ENCODE data around the gene PRDM16. TPM values are rescaled to one million over a fixed set of nuclear protein-coding genes. Genes with fewer than 3 reads are reported as not detected.

PRDM16 gene
- total and polyA plus RNA-seq, 2 of the 8 experiments (the other 6 are each of a cell fraction or from before 2014, with no cell fraction given): 0.39 to 0.43 TPM

GRCh38 chr1:3122311-3122710 is 53.3 kb downstream of the PRDM16 start (continued):
- no peak for TF ChIP-seq CTBP2 (IDR thresholded peaks at IDR 0.05; ENCODE audit: borderline replicate concordance, insufficient read depth, insufficient read length, low read length)
- TF ChIP-seq ATF2 (IDR thresholded peaks at IDR 0.05; ENCODE audit: low read length): no peak

Data from H1 (cell line).